Measurements from ENCODE around the gene BMP3.

- TF ChIP-seq CTCF (IDR thresholded peaks at IDR 0.05; ENCODE audit: insufficient read depth, low read length) (no peak), POLR2AphosphoS5 (IDR thresholded peaks at IDR 0.05; ENCODE audit: low read depth) (no peak)
These were observed 31.5 kb downstream of the BMP3 start for GRCh38 chr4:81062001-81062400.

Measured in HL-60 (cell line).